IMR-90 (cell line): ENCODE results near the gene KRABD2.

Source experiments
- ATAC-seq: fragments of 200-7000 bp; cut with Tn5 transposase; 2 replicates; pipeline ENCODE4 v1.9.1; 2020; ENCODE audit warnings: low read depth, mild to moderate bottlenecking, moderate library complexity
- BruUV-seq: library from RNA; stranded (reverse); fragments of 400-500 nt; replicated peaks from 2 replicates; lab custom pipeline; 2021; lab: Mats Ljungman, UMichigan
- CTCF ChIA-PET: fragments of 300-600 bp; formaldehyde crosslinking; extraction: SDS; loops from one replicate; lab custom pipeline; 2021; ENCODE audit warnings: antibody characterized with exemption; lab: Yijun Ruan, JAX
- POLR2A ChIA-PET: fragments of 300-600 bp; sonication (Branson Sonifier 250); formaldehyde crosslinking; loops from one replicate; lab custom pipeline; 2022; ENCODE audit warnings: antibody characterized with exemption; ENCODE audit not compliant: unreplicated experiment; lab: Charles Lee
- DNase-seq: peaks from one replicate; pipeline ENCODE4 v3.0.0; 2013
- H2AFZ ChIP-seq: replicated peaks from 2 replicates; pipeline ENCODE3; 2013; ENCODE audit warnings: low read length, mild to moderate bottlenecking; ENCODE audit not compliant: poor library complexity
- H2AK5ac ChIP-seq: 2 replicates; pipeline ENCODE4 v1.6.1; 2013; ENCODE audit warnings: low read depth, low read length, inconsistent platforms
- H2AK9ac ChIP-seq: replicated peaks from 2 replicates; pipeline ENCODE3; 2013; ENCODE audit warnings: mild to moderate bottlenecking, low read depth, low read length, moderate library complexity; ENCODE audit not compliant: poor library complexity
- H2BK120ac ChIP-seq: 2 replicates; pipeline ENCODE4 v1.6.1; 2013; ENCODE audit warnings: low read depth, low read length, inconsistent platforms
- H2BK15ac ChIP-seq: 3 replicates; pipeline ENCODE4 v1.6.1; 2013; ENCODE audit warnings: low read depth, low read length, inconsistent platforms
- H2BK20ac ChIP-seq: 2 replicates; pipeline ENCODE4 v1.6.1; 2013; ENCODE audit warnings: low read depth, mild to moderate bottlenecking, inconsistent platforms, low read length, moderate library complexity
- H2BK5ac ChIP-seq: 2 replicates; pipeline ENCODE4 v1.6.1; 2013; ENCODE audit warnings: mild to moderate bottlenecking, low read depth, low read length, inconsistent platforms; ENCODE audit not compliant: poor library complexity, severe bottlenecking
- H3K14ac ChIP-seq: replicated peaks from 2 replicates; pipeline ENCODE4 v1.6.1; 2013; ENCODE audit warnings: low read depth, low read length, inconsistent platforms
- H3K18ac ChIP-seq: 2 replicates; pipeline ENCODE4 v1.6.1; 2013; ENCODE audit warnings: low read depth, low read length, control low read depth
- H3K23ac ChIP-seq: 2 replicates; pipeline ENCODE4 v1.6.1; 2013; ENCODE audit warnings: low read depth, low read length, inconsistent platforms
- H3K27ac ChIP-seq: 2 replicates; pipeline ENCODE4 v1.5.1; 2013; ENCODE audit warnings: mild to moderate bottlenecking, control low read depth, low read length; ENCODE audit not compliant: insufficient read depth
- H3K27me3 ChIP-seq: 2 replicates; pipeline ENCODE4 v1.6.1; 2013; ENCODE audit warnings: low read length; ENCODE audit not compliant: control insufficient read depth, insufficient read depth
- H3K36me3 ChIP-seq: 2 replicates; pipeline ENCODE4 v1.6.1; 2013; ENCODE audit warnings: low read length, mixed read lengths; ENCODE audit not compliant: control insufficient read depth, insufficient read depth
- H3K4ac ChIP-seq: 2 replicates; pipeline ENCODE4 v1.6.1; 2013; ENCODE audit warnings: low read depth, low read length, inconsistent platforms
- H3K4me1 ChIP-seq: 2 replicates; pipeline ENCODE4 v1.6.1; 2013; ENCODE audit warnings: low read length, mixed read lengths; ENCODE audit not compliant: control insufficient read depth, insufficient read depth
- H3K4me2 ChIP-seq: 2 replicates; pipeline ENCODE4 v1.6.1; 2013; ENCODE audit warnings: low read depth, mild to moderate bottlenecking, control low read depth, low read length, moderate library complexity
- H3K4me3 ChIP-seq: 2 replicates; pipeline ENCODE4 v1.5.1; 2013; ENCODE audit warnings: low read depth, mild to moderate bottlenecking, control low read depth, low read length, moderate library complexity; ENCODE audit not compliant: insufficient read depth
- H3K56ac ChIP-seq: 2 replicates; pipeline ENCODE4 v1.6.1; 2013; ENCODE audit warnings: low read length, inconsistent platforms; ENCODE audit not compliant: insufficient read depth; ENCODE audit errors: extremely low read depth
- H3K79me1 ChIP-seq, 2 experiments: 2 replicates each; pipeline ENCODE4 v1.6.1; 2013; ENCODE audit warnings: low read length in 2 of 2, inconsistent platforms in 1 of 2, low read depth in 1 of 2
- H3K9ac ChIP-seq: 2 replicates; pipeline ENCODE4 v1.6.1; 2013; ENCODE audit warnings: low read depth, low read length, control low read depth
- H3K9me1 ChIP-seq: 2 replicates; pipeline ENCODE4 v1.6.1; 2013; ENCODE audit warnings: low read length, inconsistent platforms; ENCODE audit not compliant: insufficient read depth
- H3K9me3 ChIP-seq: 2 replicates; pipeline ENCODE4 v1.6.1; 2013; ENCODE audit warnings: low read length; ENCODE audit not compliant: control insufficient read depth, insufficient read depth
- H4K20me1 ChIP-seq: 2 replicates; pipeline ENCODE4 v1.6.1; 2013; ENCODE audit warnings: low read length, inconsistent platforms; ENCODE audit not compliant: insufficient read depth
- H4K5ac ChIP-seq: 2 replicates; pipeline ENCODE4 v1.6.1; 2013; ENCODE audit warnings: mild to moderate bottlenecking, low read depth, low read length, control low read depth
- H4K8ac ChIP-seq, 2 experiments: 2 replicates each; pipeline ENCODE4 v1.6.1; 2013; ENCODE audit warnings: low read depth in 2 of 2, low read length in 2 of 2, control low read depth in 1 of 2, inconsistent platforms in 1 of 2
- H4K91ac ChIP-seq: 2 replicates; pipeline ENCODE4 v1.6.1; 2013; ENCODE audit warnings: low read depth, low read length, inconsistent platforms; ENCODE audit not compliant: insufficient read depth
- BHLHE40 ChIP-seq: fragments of 150-350 bp; IDR thresholded peaks from 2 replicates; pipeline ENCODE4 v1.6.1; 2016; ENCODE audit warnings: mild to moderate bottlenecking, low read depth, low read length
- CHD1 ChIP-seq: IDR thresholded peaks from 2 replicates; pipeline ENCODE4 v1.6.1; 2012; ENCODE audit warnings: low read depth, low read length, improper control_type of control experiment
- FOS ChIP-seq: fragments of 150-350 bp; IDR thresholded peaks from 2 replicates; pipeline ENCODE4 v1.6.1; 2016; ENCODE audit warnings: low read depth, low read length
- MAFK ChIP-seq: IDR thresholded peaks from 2 replicates; pipeline ENCODE4 v1.6.1; 2012; ENCODE audit warnings: low read depth, low read length, improper control_type of control experiment
- MXI1 ChIP-seq: IDR thresholded peaks from 2 replicates; pipeline ENCODE4 v1.6.1; 2012; ENCODE audit warnings: low read depth, mild to moderate bottlenecking, low read length, moderate library complexity, borderline replicate concordance
- NFE2L2 ChIP-seq: fragments of 150-350 bp; IDR thresholded peaks from 2 replicates; pipeline ENCODE4 v1.6.1; 2016; ENCODE audit warnings: low read depth, mild to moderate bottlenecking, low read length
- RCOR1 ChIP-seq: IDR thresholded peaks from 2 replicates; pipeline ENCODE4 v1.6.1; 2012; ENCODE audit warnings: mild to moderate bottlenecking, low read length, improper control_type of control experiment; ENCODE audit not compliant: insufficient replicate concordance
- SMC3 ChIP-seq: fragments of 150-350 bp; IDR thresholded peaks from 2 replicates; pipeline ENCODE4 v1.6.1; 2016; ENCODE audit warnings: low read depth, mild to moderate bottlenecking, antibody characterized with exemption, low read length, moderate library complexity
- WGBS, 2 experiments: methylation state at CpG; one replicate each; pipeline versions ENCODE4 v1.1.5 to v1.1.7; 2013; ENCODE audit warnings: missing lambda C conversion rate in 2 of 2; ENCODE audit not compliant: insufficient read length in 1 of 2; ENCODE audit errors: extremely low coverage in 2 of 2; 5-methylcytosine and 5-hydroxymethylcytosine counted together
- dilution Hi-C: fragments of 300-500 bp; cut with HindIII; formaldehyde crosslinking; loops from one replicate; pipeline ENCODE4 v1.14.3; 2018; ENCODE audit warnings: low sequenced_read_pairs; ENCODE audit not compliant: unreplicated experiment
- in situ Hi-C: fragments of 300-500 bp; cut with MboI; formaldehyde crosslinking; loops from 3 replicates; pipeline ENCODE4 v1.14.3; 2019; ENCODE audit warnings: low sequenced_read_pairs, inconsistent platforms, mixed read lengths
- intact Hi-C: fragments of 100-400 bp; cut with micrococcal nuclease; formaldehyde crosslinking; loops from 2 replicates; pipeline ENCODE4 v1.10.0; 2022
- TF ChIP-seq, protein P1 (sequence below): fragments of 150-350 bp; IDR thresholded peaks from 2 replicates; pipeline ENCODE4 v1.6.1; 2017; ENCODE audit warnings: mild to moderate bottlenecking, antibody characterized with exemption, low read length, low read depth
- TF ChIP-seq, protein P2 (sequence below): conservative IDR thresholded peaks from 2 replicates; pipeline ENCODE4 v1.5.1; 2012; ENCODE audit warnings: mild to moderate bottlenecking, low read depth, low read length, improper control_type of control experiment
- TF ChIP-seq, protein P3 (sequence below): fragments of 150-350 bp; IDR thresholded peaks from 2 replicates; pipeline ENCODE4 v1.6.1; 2016; ENCODE audit warnings: low read depth, mild to moderate bottlenecking, low read length, moderate library complexity, borderline replicate concordance

The KRABD2 gene

DNA sequence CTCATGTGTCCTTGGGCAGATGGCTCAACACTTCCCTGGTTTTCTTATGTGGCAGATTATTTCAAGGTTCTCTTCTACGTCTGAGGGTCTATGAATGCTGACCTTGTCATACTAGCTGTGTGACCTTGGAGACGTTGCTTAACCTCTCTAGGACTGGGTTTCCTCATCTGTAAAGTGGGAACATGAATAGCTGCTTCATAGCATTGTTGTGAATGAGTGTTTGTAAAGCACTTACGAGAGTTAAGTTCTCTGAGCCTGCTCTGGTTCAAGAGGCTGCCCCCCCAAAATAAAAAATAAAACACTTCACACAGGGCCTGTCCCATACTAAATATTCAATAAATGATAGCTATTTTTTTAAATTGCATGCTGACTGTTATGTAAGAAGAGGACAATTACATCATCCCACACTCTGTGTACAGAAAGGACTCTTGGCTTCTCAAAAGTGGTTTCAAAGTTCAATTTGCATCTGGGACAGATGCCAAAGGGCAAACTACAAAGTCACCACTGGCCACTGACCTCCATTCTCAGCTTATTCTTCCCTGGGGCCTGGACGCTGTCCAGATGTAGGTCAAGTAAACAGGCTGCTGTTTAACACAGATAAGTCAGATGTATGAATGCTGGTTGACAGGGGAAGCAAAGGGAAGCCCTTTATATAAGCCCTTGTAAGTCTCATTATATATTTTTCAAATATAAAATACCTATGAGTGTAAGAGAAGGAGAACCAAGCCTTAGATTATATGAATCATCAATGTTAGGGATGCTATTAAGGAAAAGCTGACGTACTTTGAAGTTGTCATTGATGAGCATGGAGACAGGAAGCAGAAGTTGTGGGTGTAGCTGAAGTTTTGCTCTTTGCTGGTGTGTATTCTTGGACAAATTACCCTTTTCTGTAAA is 43.8 kb upstream of the KRABD2 start (continued):
- TF ChIP-seq FOS (no peak), BHLHE40 (no peak)

DNA sequence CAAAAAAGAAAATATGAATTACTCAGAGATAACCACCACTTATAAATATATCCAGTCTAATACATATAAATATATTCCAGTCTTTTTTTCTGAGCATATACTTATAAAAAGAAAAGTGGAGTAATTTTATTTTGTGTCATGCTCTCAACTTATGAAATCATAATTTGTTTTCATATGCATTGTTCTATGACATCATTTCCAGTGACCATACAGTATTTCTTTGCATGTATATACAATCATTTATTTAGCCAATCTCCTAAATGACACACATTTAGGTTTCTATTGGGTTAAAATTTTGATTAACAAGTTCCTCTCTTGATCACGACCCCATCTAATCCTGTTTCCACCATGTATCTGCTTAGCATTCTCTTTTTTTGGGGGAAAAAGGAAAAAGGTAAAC is 42.8 kb upstream of the KRABD2 start:
- dilution Hi-C loops, result no loop called here
- ChIA-PET POLR2A (no interaction called here), CTCF (interaction anchor here (1.1 to 1.9 kb wide), 2 partner anchors 9 to 57 kb away, joined by 4 to 10 read pairs; no protein-coding TSS in a partner anchor)
- in situ Hi-C loops, result loop anchor here (10.0 kb wide), 2 partner anchors 335 to 365 kb away; partner anchors contain the start of gene SPDYE4
- Histone ChIP-seq H4K5ac (no peak overlapping the region), H2AFZ (no peak overlapping the region), H3K9ac (no peak overlapping the region), H3K27ac (no peak overlapping the region), H3K23ac (no peak overlapping the region), H3K18ac (no peak overlapping the region), H2BK5ac (no peak overlapping the region), H2BK120ac (no peak overlapping the region), H3K27me3 (peaks cover 13% of the 10 kb centered on the region), H3K14ac (no peak overlapping the region), H2BK15ac (no peak overlapping the region), H3K56ac (no peak overlapping the region), H3K4me1 (peaks cover 2% of the 10 kb centered on the region; the same call in 1 of the 2 replicates), H3K4ac (no peak overlapping the region), H2AK5ac (no peak overlapping the region), H3K4me2 (no peak overlapping the region), H4K8ac (no peak overlapping the region), H3K9me1 (peaks cover 3% of the 10 kb centered on the region; the same call in 1 of the 2 replicates), H4K20me1 (no peaks in the 10 kb centered on the region), H3K4me3 (no peak overlapping the region), H3K9me3 (0 out of 2 replicates have a peak, but pooled peaks cover 2% of the 10 kb centered on the region), H2AK9ac (no peak overlapping the region), H3K36me3 (no peaks in the 10 kb centered on the region), H3K79me1 (no peaks in the 10 kb centered on the region), H4K91ac (no peak overlapping the region), H2BK20ac (no peak overlapping the region)
- no peak for DNase-seq
- ATAC-seq, result no peak
- no CpG with 5 or more reads among the region's 1 CpG for WGBS, 2 experiments
- BruUV-seq, result no TSS peak
- intact Hi-C loops, result no loop called here
- TF ChIP-seq SMC3, result no peak
- TF ChIP-seq FOS, result no peak
- TF ChIP-seq NFE2L2, result no peak
- TF ChIP-seq RCOR1, result no peak
- TF ChIP-seq CHD1, result no peak
- TF ChIP-seq BHLHE40, result no peak
- no peak for TF ChIP-seq MXI1
- TF ChIP-seq, protein P1, sequence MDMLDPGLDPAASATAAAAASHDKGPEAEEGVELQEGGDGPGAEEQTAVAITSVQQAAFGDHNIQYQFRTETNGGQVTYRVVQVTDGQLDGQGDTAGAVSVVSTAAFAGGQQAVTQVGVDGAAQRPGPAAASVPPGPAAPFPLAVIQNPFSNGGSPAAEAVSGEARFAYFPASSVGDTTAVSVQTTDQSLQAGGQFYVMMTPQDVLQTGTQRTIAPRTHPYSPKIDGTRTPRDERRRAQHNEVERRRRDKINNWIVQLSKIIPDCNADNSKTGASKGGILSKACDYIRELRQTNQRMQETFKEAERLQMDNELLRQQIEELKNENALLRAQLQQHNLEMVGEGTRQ, result no peak
- TF ChIP-seq, protein P2, sequence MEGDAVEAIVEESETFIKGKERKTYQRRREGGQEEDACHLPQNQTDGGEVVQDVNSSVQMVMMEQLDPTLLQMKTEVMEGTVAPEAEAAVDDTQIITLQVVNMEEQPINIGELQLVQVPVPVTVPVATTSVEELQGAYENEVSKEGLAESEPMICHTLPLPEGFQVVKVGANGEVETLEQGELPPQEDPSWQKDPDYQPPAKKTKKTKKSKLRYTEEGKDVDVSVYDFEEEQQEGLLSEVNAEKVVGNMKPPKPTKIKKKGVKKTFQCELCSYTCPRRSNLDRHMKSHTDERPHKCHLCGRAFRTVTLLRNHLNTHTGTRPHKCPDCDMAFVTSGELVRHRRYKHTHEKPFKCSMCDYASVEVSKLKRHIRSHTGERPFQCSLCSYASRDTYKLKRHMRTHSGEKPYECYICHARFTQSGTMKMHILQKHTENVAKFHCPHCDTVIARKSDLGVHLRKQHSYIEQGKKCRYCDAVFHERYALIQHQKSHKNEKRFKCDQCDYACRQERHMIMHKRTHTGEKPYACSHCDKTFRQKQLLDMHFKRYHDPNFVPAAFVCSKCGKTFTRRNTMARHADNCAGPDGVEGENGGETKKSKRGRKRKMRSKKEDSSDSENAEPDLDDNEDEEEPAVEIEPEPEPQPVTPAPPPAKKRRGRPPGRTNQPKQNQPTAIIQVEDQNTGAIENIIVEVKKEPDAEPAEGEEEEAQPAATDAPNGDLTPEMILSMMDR, result no peak
- TF ChIP-seq, protein P3, sequence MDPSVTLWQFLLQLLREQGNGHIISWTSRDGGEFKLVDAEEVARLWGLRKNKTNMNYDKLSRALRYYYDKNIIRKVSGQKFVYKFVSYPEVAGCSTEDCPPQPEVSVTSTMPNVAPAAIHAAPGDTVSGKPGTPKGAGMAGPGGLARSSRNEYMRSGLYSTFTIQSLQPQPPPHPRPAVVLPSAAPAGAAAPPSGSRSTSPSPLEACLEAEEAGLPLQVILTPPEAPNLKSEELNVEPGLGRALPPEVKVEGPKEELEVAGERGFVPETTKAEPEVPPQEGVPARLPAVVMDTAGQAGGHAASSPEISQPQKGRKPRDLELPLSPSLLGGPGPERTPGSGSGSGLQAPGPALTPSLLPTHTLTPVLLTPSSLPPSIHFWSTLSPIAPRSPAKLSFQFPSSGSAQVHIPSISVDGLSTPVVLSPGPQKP, result no peak
- TF ChIP-seq MAFK, result no peak
